GM12865 (cell line): ENCODE results near the gene GSTK1.

Experiments used
- DNase-seq: peaks from one replicate; pipeline ENCODE4 v3.0.0; 2010; ENCODE audit warnings: low read depth
- H3K4me3 ChIP-seq: 2 replicates; pipeline ENCODE4 v1.5.1; 2011; ENCODE audit warnings: mild to moderate bottlenecking, low read depth, low read length, control low read depth
- CTCF ChIP-seq: IDR thresholded peaks from 2 replicates; pipeline ENCODE4 v1.5.1; 2011; ENCODE audit warnings: low read length, control low read depth, low read depth, inconsistent platforms; ENCODE audit not compliant: insufficient read depth; ENCODE audit errors: missing control alignments

The GSTK1 gene

GRCh38 chr7:143230602-143231457 is 32.4 kb upstream of the GSTK1 start:
- DNase-seq = no peak
- TF ChIP-seq CTCF = no peak
- no peak overlapping the region for H3K4me3 ChIP-seq

- H3K4me3 ChIP-seq = no peak overlapping the region
- no peak for TF ChIP-seq CTCF
- DNase-seq = no peak
These were observed 29.3 kb upstream of the GSTK1 start for GRCh38 chr7:143233816-143234532.

- no peak overlapping the region for H3K4me3 ChIP-seq
- DNase-seq = no peak
- no peak for TF ChIP-seq CTCF
These were observed 28.7 kb upstream of the GSTK1 start for GRCh38 chr7:143234533-143234875.

- DNase-seq = no peak
- no peak overlapping the region for H3K4me3 ChIP-seq
- no peak for TF ChIP-seq CTCF
These were observed 27.7 kb upstream of the GSTK1 start for GRCh38 chr7:143235561-143235960.

GRCh38 chr7:143236408-143236990 is 26.7 kb upstream of the GSTK1 start:
- no peak for TF ChIP-seq CTCF
- no peak for DNase-seq
- H3K4me3 ChIP-seq = no peak overlapping the region

GRCh38 chr7:143237366-143237765 is 25.9 kb upstream of the GSTK1 start:
- no peak for TF ChIP-seq CTCF
- H3K4me3 ChIP-seq = no peak overlapping the region
- DNase-seq = no peak
